K562 (cell line): ENCODE results near the gene SELENOW. TPM values are rescaled to one million over a fixed set of nuclear protein-coding genes. Genes with fewer than 3 reads are reported as not detected.

ENCODE experiments used
- BMI1 ChIP-seq: fragments of 150-350 bp; IDR thresholded peaks from 2 replicates; pipeline ENCODE4 v1.6.1; 2014; ENCODE audit warnings: low read length
- CSDE1 ChIP-seq, 2 experiments: fragments of 450-650 bp; IDR thresholded peaks; 2 replicates each; pipeline ENCODE4 v1.6.1; 2016; ENCODE audit warnings: mild to moderate bottlenecking in 1 of 2
- CTCFL ChIP-seq: IDR thresholded peaks from 2 replicates; pipeline ENCODE4 v1.6.1; 2011; ENCODE audit warnings: borderline replicate concordance, low read depth, mild to moderate bottlenecking, moderate library complexity, low read length; ENCODE audit not compliant: insufficient read depth, poor library complexity, severe bottlenecking
- EHMT2 ChIP-seq: fragments of 450-650 bp; IDR thresholded peaks from 2 replicates; pipeline ENCODE4 v1.6.1; 2018; ENCODE audit warnings: antibody characterized with exemption
- MAFF ChIP-seq: IDR thresholded peaks from 2 replicates; pipeline ENCODE4 v1.6.1; 2012; ENCODE audit warnings: low read length, improper control_type of control experiment
- NCOA1 ChIP-seq: fragments of 450-650 bp; IDR thresholded peaks from 2 replicates; pipeline ENCODE4 v1.6.1; 2016; ENCODE audit warnings: low read depth
- NFATC3 ChIP-seq: fragments of 450-650 bp; IDR thresholded peaks from 2 replicates; pipeline ENCODE4 v1.6.1; 2017; ENCODE audit warnings: mild to moderate bottlenecking
- PHB2 ChIP-seq: fragments of 450-650 bp; IDR thresholded peaks from 2 replicates; pipeline ENCODE4 v1.6.1; 2017; ENCODE audit warnings: low read depth
- RNF219 ChIP-seq: fragments of 250-450 bp; sonication (Bioruptor Pico); IDR thresholded peaks from 2 replicates; pipeline ENCODE4 v1.5.0; 2022; ENCODE audit warnings: mild to moderate bottlenecking
- TGIF2 ChIP-seq: sonication (generic); formaldehyde crosslinking; IDR thresholded peaks from 2 replicates; pipeline ENCODE4 v1.8.1; 2022; ENCODE audit warnings: mild to moderate bottlenecking, missing genetic modification reagents, moderate library complexity
- ZBTB1 ChIP-seq: sonication (generic); formaldehyde crosslinking; IDR thresholded peaks from 2 replicates; pipeline ENCODE4 v1.8.1; 2023; ENCODE audit warnings: missing genetic modification reagents, low read depth, mild to moderate bottlenecking, borderline replicate concordance
- ZNF318 ChIP-seq, 2 experiments: fragments of 450-650 bp; IDR thresholded peaks; 2 replicates each; pipeline ENCODE4 v1.6.1; 2016; ENCODE audit warnings: mild to moderate bottlenecking in 2 of 2, borderline replicate concordance in 1 of 2, low read depth in 1 of 2, moderate library complexity in 1 of 2
- ZNF507 ChIP-seq: conservative IDR thresholded peaks from 2 replicates; pipeline ENCODE4 v1.6.1; 2017; ENCODE audit warnings: missing genetic modification characterization, missing compliant biosample characterization
- ZSCAN29 ChIP-seq: fragments of 450-650 bp; IDR thresholded peaks from 2 replicates; pipeline ENCODE4 v1.6.1; 2017
- polyA plus RNA-seq, 8 experiments: library from polyadenylated mRNA; depleted of rRNA in 4 of 8; stranded (reverse) in 5 of 8; unstranded in 3 of 8; fragments of >200 nt; fragmentation: Nextera tagmentation in 2 of 8; fragmentation: Illumina TruSeq in 1 of 8; extraction: Ambion mirVana in 2 of 8; extraction: Trizol in 1 of 8; gene quantifications; 2 replicates each; pipeline versions ENCODE4 v1.2.1 to v1.2.3, GENCODE V29; 2011 to 2014; ENCODE audit warnings: inconsistent platforms in 1 of 8, missing spikeins in 1 of 8
- total RNA-seq, 7 experiments: library from RNA; depleted of rRNA in 6 of 7; stranded (reverse); fragments of >200 nt in 6 of 7; fragmentation: Illumina TruSeq in 2 of 7; extraction: Trizol in 2 of 7; gene quantifications; 2 replicates each; pipeline versions ENCODE4 v1.2.1 to v1.2.3, GENCODE V29; 2011 to 2021; ENCODE audit warnings: low replicate concordance in 1 of 7

Gene SELENOW
- total and polyA plus RNA-seq, 9 of the 15 experiments (the other 6 are each of a cell fraction or from before 2014, with no cell fraction given): 91.9 to 279 (median 156) TPM

- TF ChIP-seq ZNF318 (IDR thresholded peaks at IDR 0.05; ENCODE audit: borderline replicate concordance in 1 of 2, low read depth in 1 of 2) (no peak; a peak in 1 of 4 replicates), CSDE1 (IDR thresholded peaks at IDR 0.05) (no peak), EHMT2 (no peak), NCOA1 (no peak), ZNF507 (no peak), RNF219 (CRISPR knock-in tag) (no peak), NFATC3 (no peak), ZBTB1 (CRISPR knock-in tag) (no peak), TGIF2 (CRISPR knock-in tag) (no peak), PHB2 (no peak), CTCFL (no peak), MAFF (no peak), ZSCAN29 (no peak), BMI1 (no peak)
These were observed 49.1 kb upstream of the SELENOW start (continued) for GRCh38 chr19:47729468-47729798.
